Thyroid gland (tissue), 4 donors: Measurements from ENCODE around the gene GCNT2. TPM values are rescaled to one million over a fixed set of nuclear protein-coding genes. Genes with fewer than 3 reads are reported as not detected.
A peak's percentile ranks its signal among the peaks of the same experiment; 100 is the strongest.
"Not testable (repeated sequence)": the region's sequence is repeated elsewhere in the genome, so short reads cannot be mapped to it uniquely, and the experiment has no call there.

Source experiments
- DNase-seq, 2 donors: peaks; one replicate each; pipeline ENCODE4 v3.0.0-alpha.2; 2019
- H3K27ac ChIP-seq, 3 donors: fragments of 200-600 bp; sonication (generic); 1 replicate in 2 of 3; 2 replicates in 1 of 3; pipeline ENCODE4 v1.5.1; 2016 to 2019; ENCODE audit warnings: mild to moderate bottlenecking in 1 of 3, moderate library complexity in 1 of 3
- H3K27me3 ChIP-seq: fragments of 200-600 bp; sonication (generic); one replicate; pipeline ENCODE4 v1.5.1; 2019
- H3K36me3 ChIP-seq, 2 donors: fragments of 200-600 bp; sonication (generic); one replicate each; pipeline ENCODE4 v1.5.1; 2016 to 2019
- H3K4me1 ChIP-seq, 2 donors: fragments of 200-600 bp; sonication (generic); one replicate each; pipeline ENCODE4 v1.5.1; 2017 to 2019
- H3K4me3 ChIP-seq, 3 donors: fragments of 200-600 bp; sonication (generic); replicated peaks in 1 of 3; 1 replicate in 2 of 3; 2 replicates in 1 of 3; pipeline ENCODE4 v1.5.1; 2016; ENCODE audit warnings: mild to moderate bottlenecking in 1 of 3
- H3K9me3 ChIP-seq: fragments of 200-600 bp; sonication (generic); one replicate; pipeline ENCODE4 v1.5.1; 2017
- CTCF ChIP-seq, 6 experiments: fragments of 200-600 bp in 3 of 6; fragments of 450-650 bp in 3 of 6; sonication (generic) in 3 of 6; IDR thresholded peaks; one replicate each; pipeline ENCODE4 v1.5.1; 2016 to 2019; ENCODE audit warnings: antibody characterized with exemption in 6 of 6, mild to moderate bottlenecking in 2 of 6, inconsistent platforms in 1 of 6, moderate library complexity in 1 of 6
- POLR2A ChIP-seq, 2 donors: fragments of 450-650 bp; IDR thresholded peaks; one replicate each; pipeline ENCODE4 v1.6.1; 2017; ENCODE audit warnings: antibody characterized with exemption in 2 of 2, mild to moderate bottlenecking in 2 of 2, moderate library complexity in 1 of 2
- WGBS, 2 donors: methylation state at CpG; one replicate each; pipeline ENCODE4 v1.1.5; 2017; 5-methylcytosine and 5-hydroxymethylcytosine counted together
- intact Hi-C: fragments of 100-400 bp; cut with DNase I; formaldehyde crosslinking; loops from one replicate; pipeline ENCODE4 v1.15.1; 2023
- total RNA-seq, 4 donors: library from RNA; depleted of rRNA; stranded (reverse); fragments of >200 nt; gene quantifications; one replicate each; pipeline ENCODE4 v1.2.3, GENCODE V29; 2016

The GCNT2 gene
- total RNA-seq, 4 donors from 2014 or later: 4.0 to 9.8 (median 8.0) TPM

DNA sequence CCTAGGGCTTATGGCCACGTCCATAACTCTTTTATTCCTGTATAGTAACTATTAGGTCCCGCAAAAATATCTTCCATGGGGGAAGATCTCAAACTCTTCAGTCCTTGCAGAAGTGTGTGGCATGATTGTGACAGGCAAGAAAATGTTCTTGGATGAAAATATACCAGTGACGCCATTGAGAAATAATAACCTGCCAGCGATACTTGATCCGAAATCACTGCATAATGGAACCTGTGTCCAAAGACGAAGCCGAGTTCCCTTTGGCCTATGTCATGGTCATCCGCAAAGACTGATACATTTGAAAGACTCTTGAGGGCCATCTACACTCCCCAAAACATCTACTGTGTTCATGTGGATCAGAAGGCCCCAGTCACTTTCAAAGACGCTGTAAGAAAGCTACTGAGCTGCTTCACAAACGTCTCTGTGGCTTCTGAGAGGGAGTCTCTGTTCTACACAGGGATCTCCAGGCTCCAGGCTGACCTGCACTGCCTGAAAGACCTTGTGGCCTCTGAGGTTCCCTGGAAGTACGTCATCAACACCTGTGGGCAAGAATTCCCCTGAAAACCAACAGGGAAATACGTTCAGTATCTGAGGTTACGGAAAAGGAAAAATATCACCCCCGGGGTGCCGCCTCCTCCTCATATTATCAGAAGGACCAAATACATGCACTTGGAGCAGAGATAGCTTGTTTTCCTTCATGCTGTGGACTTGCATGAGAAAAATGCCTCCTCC is 6.9 kb upstream of the GCNT2 start:
- Histone ChIP-seq H3K36me3 (no peaks in the 10 kb centered on the region), H3K27me3 (no peaks in the 10 kb centered on the region), H3K4me1 (peaks cover 7 to 12% of the 10 kb centered on the region in 2 donors), H3K9me3 (no peaks in the 10 kb centered on the region), H3K4me3 (no peak overlapping the region), H3K27ac (no peak overlapping the region)
- 83 to 92% methylated on average over 15 of the region's 15 CpGs for WGBS, 2 donors
- DNase-seq: no peak
- TF ChIP-seq CTCF (IDR thresholded peaks at IDR 0.05) (no peak), POLR2A (IDR thresholded peaks at IDR 0.05) (no peak)
- intact Hi-C loops: loop anchor here (10.0 kb wide), 1 partner anchor 181 kb away; the partner anchor contains the start of genes C6orf52 and PAK1IP1

DNA sequence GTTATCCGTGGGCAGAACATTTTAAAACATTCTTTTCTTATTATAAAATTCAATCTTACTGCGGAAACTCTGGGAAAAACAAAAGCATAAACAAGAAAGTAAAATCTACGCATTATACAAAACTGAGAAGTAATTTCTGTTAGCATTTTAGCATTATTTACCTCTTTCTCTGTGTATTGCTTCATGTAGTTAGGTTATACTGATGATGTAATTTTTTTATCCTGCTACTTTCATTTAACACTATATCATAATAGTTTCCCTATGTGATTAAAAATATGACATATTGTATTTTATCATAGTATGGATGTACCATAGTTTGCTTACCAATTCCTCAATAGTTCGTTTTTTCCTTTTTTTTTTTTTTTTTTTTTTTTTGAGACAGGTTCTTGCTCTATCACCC is 4.2 kb upstream of the GCNT2 start:
- H3K27ac ChIP-seq: no peak overlapping the region
- intact Hi-C loops: loop anchor here (10.0 kb wide), 1 partner anchor 178 kb away; the partner anchor contains the start of genes C6orf52 and PAK1IP1
- no peak for DNase-seq
- H3K4me1 ChIP-seq: peaks cover 0 to 18% of the 10 kb centered on the region in 2 donors
- TF ChIP-seq CTCF (IDR thresholded peaks at IDR 0.05) (no peak), POLR2A (IDR thresholded peaks at IDR 0.05) (no peak)
- no peaks in the 10 kb centered on the region for H3K36me3 ChIP-seq
- H3K9me3 ChIP-seq: no peaks in the 10 kb centered on the region
- WGBS, 2 donors: 92 to 95% methylated on average over 4 of the region's 4 CpGs
- no peaks in the 10 kb centered on the region for H3K27me3 ChIP-seq
- no peak overlapping the region for H3K4me3 ChIP-seq

DNA sequence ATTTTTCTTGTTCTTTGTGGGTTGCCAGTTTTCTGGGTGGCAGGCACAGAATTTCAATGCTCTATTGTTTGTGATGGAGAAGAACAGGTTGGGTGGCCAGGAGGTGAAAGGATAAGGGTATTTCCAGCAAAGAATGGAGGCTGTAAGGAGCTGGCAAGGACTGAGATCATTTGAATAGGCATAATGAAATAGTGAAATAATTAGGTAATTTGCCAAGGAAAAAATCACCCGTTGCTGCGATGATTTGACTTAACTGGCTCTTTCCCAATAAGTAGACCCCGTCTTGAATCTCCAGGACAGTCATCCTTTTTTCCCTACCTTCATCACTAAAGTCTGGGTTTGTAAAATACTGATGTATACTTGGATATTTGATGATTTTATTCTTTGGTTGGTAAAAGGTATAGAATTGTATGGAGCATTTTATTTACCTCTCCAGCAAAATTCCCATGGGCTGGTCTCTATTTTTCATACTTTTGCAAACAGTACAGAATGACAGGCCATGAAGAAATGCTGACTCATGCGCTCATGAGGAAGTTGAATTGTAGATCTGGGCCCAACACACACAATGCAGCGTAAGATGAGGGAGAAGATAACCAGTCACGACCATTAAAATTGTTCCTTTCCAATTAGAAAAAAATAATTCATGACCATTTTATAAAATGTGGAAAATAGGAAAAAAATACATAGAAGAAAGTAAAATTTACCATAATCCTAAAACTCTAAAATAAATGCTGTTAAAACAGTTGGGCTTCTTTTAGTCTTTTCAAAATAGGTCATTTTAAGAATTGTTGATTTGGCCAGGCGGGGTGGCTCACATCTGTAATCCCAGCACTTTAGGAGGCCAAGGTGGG is 2.4 kb upstream of the GCNT2 start:
- TF ChIP-seq CTCF (IDR thresholded peaks at IDR 0.05): no peak
- TF ChIP-seq POLR2A (IDR thresholded peaks at IDR 0.05): no peak
- WGBS, 2 donors: 65 to 79% methylated on average over 7 of the region's 7 CpGs
- Histone ChIP-seq H3K4me1 (peaks cover 0 to 18% of the 10 kb centered on the region in 2 donors), H3K27ac (peak overlapping the region in 1 of 3 donors; percentile 11), H3K9me3 (no peaks in the 10 kb centered on the region), H3K36me3 (no peaks in the 10 kb centered on the region), H3K27me3 (no peaks in the 10 kb centered on the region), H3K4me3 (no peak overlapping the region)
- intact Hi-C loops: loop anchor here (10.0 kb wide), 1 partner anchor 176 kb away; the partner anchor contains the start of genes C6orf52 and PAK1IP1
- DNase-seq: no peak

DNA sequence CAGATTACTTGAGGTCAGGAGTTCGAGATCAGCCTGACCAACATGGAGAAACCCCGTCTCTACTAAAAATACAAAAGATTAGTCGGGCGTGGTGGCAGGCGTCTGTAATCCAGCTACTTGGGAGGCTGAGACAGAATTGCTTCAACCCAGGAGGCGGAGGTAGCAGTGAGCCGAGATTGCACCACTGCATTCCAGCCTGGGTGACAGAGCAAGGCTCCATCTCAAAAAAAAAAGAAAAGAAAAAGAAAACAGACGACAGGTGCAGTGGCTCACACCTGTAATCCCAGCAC is 1.8 kb upstream of the GCNT2 start:
- DNase-seq, H3K27me3 ChIP-seq, H3K36me3 ChIP-seq, H3K9me3 ChIP-seq, H3K4me3 ChIP-seq: not testable (repeated sequence)
- Histone ChIP-seq H3K4me1 (peaks cover 0 to 18% of the 10 kb centered on the region in 2 donors), H3K27ac (peak overlapping the region in 1 of 3 donors; percentile 11)
- intact Hi-C loops: loop anchor here (10.0 kb wide), 1 partner anchor 175 kb away; the partner anchor contains the start of genes C6orf52 and PAK1IP1
- 81 to 87% methylated on average over 8 of the region's 8 CpGs for WGBS, 2 donors

GRCh38 chr6:10520468-10520867 is 683 bp upstream of the GCNT2 start:
- Histone ChIP-seq H3K4me1 (peaks cover 0 to 18% of the 10 kb centered on the region in 2 donors), H3K9me3 (no peaks in the 10 kb centered on the region), H3K36me3 (no peaks in the 10 kb centered on the region), H3K27ac (peak overlapping the region in 2 of 3 donors; percentile 53 to 67), H3K27me3 (no peaks in the 10 kb centered on the region), H3K4me3 (no peak overlapping the region)
- no peak for TF ChIP-seq CTCF (IDR thresholded peaks at IDR 0.05)
- TF ChIP-seq POLR2A (IDR thresholded peaks at IDR 0.05): no peak
- 48 to 51% methylated on average over 2 of the region's 2 CpGs for WGBS, 2 donors
- intact Hi-C loops: no loop called here
- no peak for DNase-seq
